ENCODE data around the gene MYLIP.

The MYLIP gene

GRCh38 chr6:16141514-16141913 lies 12.6 kb downstream of the MYLIP start:
- no peak for DNase-seq (ENCODE audit: low read depth)

GRCh38 chr6:16145038-16145437 lies 16.2 kb downstream of the MYLIP start:
- no peak for DNase-seq (ENCODE audit: low read depth)

GRCh38 chr6:16146028-16146427 lies 17.1 kb downstream of the MYLIP start:
- no peak for DNase-seq (ENCODE audit: low read depth)

- DNase-seq (ENCODE audit: low read depth), result no peak
These were observed 17.7 kb downstream of the MYLIP start for GRCh38 chr6:16146527-16146955.

GRCh38 chr6:16148498-16148897 lies 19.6 kb downstream of the MYLIP start:
- no peak for DNase-seq (ENCODE audit: low read depth)

- DNase-seq (ENCODE audit: low read depth), result no peak
These were observed 20.4 kb downstream of the MYLIP start for GRCh38 chr6:16149305-16149704.

GRCh38 chr6:16150098-16150497 lies 21.2 kb downstream of the MYLIP start:
- DNase-seq (ENCODE audit: low read depth), result no peak

GRCh38 chr6:16153211-16153820 lies 24.4 kb downstream of the MYLIP start:
- DNase-seq (ENCODE audit: low read depth), result no peak

GRCh38 chr6:16154904-16155303 lies 26.0 kb downstream of the MYLIP start:
- DNase-seq (ENCODE audit: low read depth), result no peak

GRCh38 chr6:16157492-16157891 lies 28.6 kb downstream of the MYLIP start:
- DNase-seq (ENCODE audit: low read depth), result no peak

- DNase-seq (ENCODE audit: low read depth), result no peak
These were observed 29.0 kb downstream of the MYLIP start for GRCh38 chr6:16157909-16158308.

- DNase-seq (ENCODE audit: low read depth), result no peak
These were observed 30.2 kb downstream of the MYLIP start for GRCh38 chr6:16158943-16159557.

GRCh38 chr6:16160794-16161193 lies 31.9 kb downstream of the MYLIP start:
- DNase-seq (ENCODE audit: low read depth), result no peak

- DNase-seq (ENCODE audit: low read depth), result no peak
These were observed 33.1 kb downstream of the MYLIP start for GRCh38 chr6:16162003-16162402.

GRCh38 chr6:16163066-16163465 lies 34.2 kb downstream of the MYLIP start:
- DNase-seq (ENCODE audit: low read depth), result no peak

- DNase-seq (ENCODE audit: low read depth), result no peak
These were observed 34.8 kb downstream of the MYLIP start for GRCh38 chr6:16163535-16164300.

GRCh38 chr6:16165641-16166040 lies 36.8 kb downstream of the MYLIP start:
- no peak for DNase-seq (ENCODE audit: low read depth)

GRCh38 chr6:16166871-16167608 lies 38.2 kb downstream of the MYLIP start:
- no peak for DNase-seq (ENCODE audit: low read depth)

- no peak for DNase-seq (ENCODE audit: low read depth)
These were observed 39.2 kb downstream of the MYLIP start for GRCh38 chr6:16168121-16168520.

GRCh38 chr6:16168858-16169257 lies 40.0 kb downstream of the MYLIP start:
- no peak for DNase-seq (ENCODE audit: low read depth)

GRCh38 chr6:16171400-16171799 lies 42.5 kb downstream of the MYLIP start:
- no peak for DNase-seq (ENCODE audit: low read depth)

GRCh38 chr6:16173167-16173940 lies 44.5 kb downstream of the MYLIP start:
- no peak for DNase-seq (ENCODE audit: low read depth)

Measured in activated T-cell treated with anti-CD3 and anti-CD28 coated beads for 1 hour (primary cell).